ENCODE measurements around the gene MED29.

Gene MED29, protein sequence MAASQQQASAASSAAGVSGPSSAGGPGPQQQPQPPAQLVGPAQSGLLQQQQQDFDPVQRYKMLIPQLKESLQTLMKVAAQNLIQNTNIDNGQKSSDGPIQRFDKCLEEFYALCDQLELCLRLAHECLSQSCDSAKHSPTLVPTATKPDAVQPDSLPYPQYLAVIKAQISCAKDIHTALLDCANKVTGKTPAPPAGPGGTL

GRCh38 chr19:39390751-39391437, at the start of gene MED29, which contains the start of gene PAF1:
TSS of gene MED29 (plus strand) at chr19:39391378. CDS start at chr19:39391423, 45 bp downstream.
TSS of gene PAF1 (minus strand) at chr19:39391106. CDS start at chr19:39390864, 242 bp downstream.
- peak; percentile 98 for DNase-seq (ENCODE audit: low read depth)

DNA sequence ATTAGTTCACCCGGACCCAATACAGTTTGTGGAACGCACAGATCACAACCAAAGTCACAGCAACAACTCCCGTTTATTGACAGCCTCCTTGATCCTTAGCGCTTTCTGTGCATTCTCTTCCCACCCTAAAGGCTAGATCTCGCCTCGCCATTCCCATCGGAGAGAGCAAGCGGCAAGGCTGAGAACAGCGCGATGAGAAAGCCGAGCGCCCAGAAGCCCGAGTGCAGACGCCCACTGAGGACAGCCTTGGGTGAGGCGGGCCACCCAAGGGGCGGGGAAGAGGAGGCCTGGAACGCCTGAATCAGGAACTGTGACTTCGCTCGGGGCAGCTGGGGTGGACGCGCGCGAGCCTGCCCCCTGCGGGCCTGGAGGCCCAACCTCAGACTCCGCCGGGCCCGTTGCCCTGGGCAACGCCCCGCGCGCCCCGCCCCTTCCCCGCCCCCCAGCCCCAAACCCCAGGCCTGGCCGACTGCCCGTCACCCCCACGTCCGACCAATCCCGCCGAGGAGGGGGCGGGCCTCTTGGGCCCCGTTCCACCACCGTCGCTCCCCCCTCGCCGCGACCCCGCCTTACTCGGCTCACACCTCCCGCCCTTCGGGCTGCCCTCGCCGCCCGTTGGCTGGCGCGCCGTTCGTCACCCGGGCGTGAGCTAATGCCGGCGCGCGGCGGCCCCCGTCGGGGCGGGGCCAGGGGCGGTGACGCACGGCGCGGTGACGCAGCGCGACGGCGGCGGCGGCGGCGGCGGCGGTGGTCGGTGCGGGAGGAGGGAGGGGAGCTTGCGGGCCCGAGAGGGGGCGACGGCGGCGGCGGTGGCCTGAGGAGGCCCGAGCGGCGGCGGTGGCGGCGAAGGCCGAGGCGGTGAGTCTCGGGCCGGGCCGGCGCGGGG, 49.2 kb upstream of the MED29 start, which contains the start of gene SAMD4B:
Gene SAMD4B, plus strand, starts transcription at position 703 of the 886 bp plus-strand sequence. CDS start 14,473 bp downstream, outside the sequence.
- DNase-seq (ENCODE audit: low read depth) = peak; percentile 99

DNA sequence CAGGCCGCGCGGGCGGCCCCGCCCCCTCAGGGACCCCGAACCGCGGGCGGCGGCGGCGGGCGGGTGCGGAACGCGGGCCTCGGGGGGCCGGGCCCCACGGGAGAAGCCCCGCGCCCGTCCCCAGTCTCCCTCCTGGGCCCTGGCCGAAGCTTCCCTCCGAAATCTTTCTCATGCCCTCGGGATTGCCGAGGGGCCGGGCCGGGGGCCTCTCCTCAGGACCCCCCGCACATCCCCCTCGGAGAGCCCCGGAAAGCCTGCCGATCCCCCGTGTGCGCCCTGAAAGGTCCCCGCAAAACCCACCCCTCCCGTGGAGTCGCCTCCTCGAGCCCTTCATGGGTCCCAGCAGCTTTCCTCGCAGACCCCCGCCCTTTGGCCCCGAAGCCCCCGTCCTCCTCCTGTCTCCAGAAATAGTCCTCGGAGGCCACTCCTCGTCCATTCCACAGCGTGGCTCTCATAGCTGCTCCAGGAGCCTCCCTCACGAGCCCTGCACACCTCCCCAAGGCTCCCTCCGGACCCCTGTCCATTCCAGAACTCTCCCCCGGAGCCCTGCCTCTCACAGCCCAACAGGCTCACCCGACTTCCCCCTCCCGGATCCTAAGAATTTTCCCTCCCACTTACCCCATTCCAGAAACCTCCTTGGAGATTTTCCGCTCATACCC, 48.4 kb upstream of the MED29 start:
- no peak for DNase-seq (ENCODE audit: low read depth)

- no peak for DNase-seq (ENCODE audit: low read depth)
Measured at GRCh38 chr19:39345956-39346355, 45.2 kb upstream of the MED29 start.

DNA sequence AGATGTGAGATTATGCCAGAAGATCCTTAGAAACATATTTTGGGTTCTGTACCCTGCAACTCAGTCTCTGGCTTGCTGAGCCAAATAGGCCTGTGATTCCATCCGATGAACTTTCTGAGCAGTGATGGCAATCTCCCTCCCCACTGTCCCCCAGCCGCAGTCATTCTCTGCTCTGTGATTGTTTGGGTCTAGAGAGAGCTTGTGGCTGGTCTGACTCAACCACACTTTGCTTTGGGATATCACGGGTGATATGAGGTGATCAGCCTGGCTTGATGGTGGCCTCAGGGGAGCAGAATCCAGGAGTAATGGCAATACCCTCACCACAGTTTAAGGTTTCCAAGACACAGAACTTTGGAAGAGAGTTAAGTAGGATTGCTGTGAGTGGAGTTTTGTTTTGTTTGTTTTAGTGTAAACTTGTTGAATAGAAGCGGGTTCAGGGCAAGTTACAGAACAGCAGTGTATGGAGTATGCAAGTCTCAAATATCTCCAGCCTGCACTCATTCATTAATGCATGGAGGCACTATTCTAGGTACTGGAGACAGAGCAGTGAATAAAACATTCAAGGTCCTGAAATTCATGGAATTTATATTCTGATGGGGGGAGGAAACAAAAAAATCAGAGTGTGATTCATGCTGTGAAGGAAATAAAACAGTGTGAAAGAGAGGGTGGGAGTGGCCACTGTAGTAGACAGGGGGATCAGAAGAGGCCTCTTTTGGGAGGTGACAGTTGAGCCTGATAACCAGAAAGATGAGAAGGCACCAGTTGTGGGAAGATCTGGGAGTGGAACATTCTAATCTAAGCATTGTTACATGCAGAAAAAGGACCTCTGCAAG, 43.6 kb upstream of the MED29 start:
- no peak for DNase-seq (ENCODE audit: low read depth)

DNA sequence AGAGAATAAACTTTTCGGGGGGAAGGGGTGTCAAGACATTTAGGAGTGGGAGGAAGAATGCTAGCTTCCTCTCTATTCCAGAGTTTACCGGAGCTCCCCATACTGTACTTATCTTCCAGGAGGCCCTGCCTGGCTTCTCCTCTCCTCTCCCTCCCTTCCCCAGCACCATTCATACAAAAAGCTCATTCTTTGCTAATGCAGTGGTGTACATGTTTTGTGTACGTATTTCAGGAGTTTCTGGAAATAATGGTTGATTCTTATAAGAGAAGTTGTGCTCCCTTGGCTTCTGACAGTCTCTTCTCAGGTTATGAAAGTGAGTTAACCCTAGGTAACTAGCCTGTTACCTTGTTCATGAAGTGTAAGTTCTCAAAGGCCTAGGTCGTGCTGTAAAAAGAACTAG, 41.9 kb upstream of the MED29 start:
- DNase-seq (ENCODE audit: low read depth) = no peak

DNA sequence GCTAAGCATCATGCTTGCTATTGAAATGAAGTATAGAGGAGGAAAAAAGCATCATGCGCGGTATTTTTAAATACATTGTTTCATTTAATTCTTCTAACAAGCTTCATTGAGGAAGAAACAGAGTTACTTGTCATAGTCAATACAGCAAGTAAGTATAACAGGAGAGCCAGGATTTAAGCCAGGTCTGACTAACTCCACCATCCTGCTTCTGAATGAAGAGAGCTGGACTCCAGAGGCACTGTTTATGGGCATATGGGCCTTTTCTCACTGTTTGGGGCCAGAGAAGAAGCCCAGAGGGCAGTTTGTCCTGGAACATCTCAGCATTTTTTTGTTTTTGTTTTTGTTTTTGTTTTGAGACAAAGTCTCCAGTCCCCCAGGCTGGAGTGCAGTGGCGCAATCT, 41.0 kb upstream of the MED29 start:
- no peak for DNase-seq (ENCODE audit: low read depth)

GRCh38 chr19:39351537-39352064, 39.6 kb upstream of the MED29 start:
- DNase-seq (ENCODE audit: low read depth) = no peak

GRCh38 chr19:39352381-39353255, 38.6 kb upstream of the MED29 start:
- no peak for DNase-seq (ENCODE audit: low read depth)

- DNase-seq (ENCODE audit: low read depth) = no peak
Measured at GRCh38 chr19:39355253-39355652, 35.9 kb upstream of the MED29 start.

- no peak for DNase-seq (ENCODE audit: low read depth)
Measured at GRCh38 chr19:39356073-39356472, 35.1 kb upstream of the MED29 start.

DNA sequence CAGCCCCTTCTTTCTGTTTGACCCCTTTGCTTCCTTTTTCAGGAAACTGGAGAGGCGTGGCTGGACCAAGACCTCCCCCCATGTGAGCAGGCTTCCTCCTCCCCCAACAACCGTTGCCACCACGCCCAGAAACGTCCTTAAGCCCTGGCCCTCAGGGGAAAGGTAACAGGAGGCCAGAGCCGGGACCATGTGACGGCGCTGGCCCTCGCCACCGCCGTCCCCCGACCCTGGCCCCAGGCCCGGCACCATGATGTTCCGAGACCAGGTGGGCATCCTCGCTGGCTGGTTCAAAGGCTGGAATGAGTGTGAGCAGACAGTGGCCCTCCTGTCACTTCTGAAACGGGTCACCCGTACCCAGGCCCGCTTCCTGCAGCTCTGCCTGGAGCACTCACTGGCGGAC, 34.5 kb upstream of the MED29 start:
- no peak for DNase-seq (ENCODE audit: low read depth)

- no peak for DNase-seq (ENCODE audit: low read depth)
Measured at GRCh38 chr19:39359026-39359425, 32.2 kb upstream of the MED29 start.

- no peak for DNase-seq (ENCODE audit: low read depth)
Measured at GRCh38 chr19:39360599-39360998, 30.6 kb upstream of the MED29 start.

- no peak for DNase-seq (ENCODE audit: low read depth)
Measured at GRCh38 chr19:39362682-39363657, 28.2 kb upstream of the MED29 start.

DNA sequence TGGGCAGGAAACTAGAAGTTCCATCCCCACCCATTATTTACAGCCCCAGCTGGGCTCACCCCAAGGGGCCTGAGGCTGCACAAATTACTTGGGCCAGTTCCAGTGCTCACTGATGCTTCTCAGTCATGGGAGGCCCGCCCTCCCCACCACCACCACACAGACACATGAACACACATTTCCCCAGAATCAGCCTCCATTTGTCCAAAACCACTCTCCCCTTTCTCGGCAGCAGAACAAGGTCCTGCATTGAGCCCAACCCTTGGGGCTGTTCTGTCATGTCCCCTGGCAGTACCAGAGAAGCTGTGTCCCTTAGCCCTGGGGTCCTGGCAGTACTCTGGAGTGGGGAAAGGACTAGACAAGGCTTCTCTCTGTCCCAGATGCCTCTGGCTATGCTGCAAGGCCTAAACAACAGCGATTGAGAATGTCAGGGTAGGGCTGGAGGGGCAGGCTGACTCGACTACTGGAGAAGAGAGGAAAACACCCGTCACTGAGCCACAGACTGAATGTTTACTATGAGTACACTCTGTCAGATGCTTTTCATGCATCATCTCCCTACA, 27.2 kb upstream of the MED29 start:
- DNase-seq (ENCODE audit: low read depth) = no peak

- DNase-seq (ENCODE audit: low read depth) = no peak
Measured at GRCh38 chr19:39365531-39365930, 25.6 kb upstream of the MED29 start.

GRCh38 chr19:39369200-39369599, 22.0 kb upstream of the MED29 start:
- DNase-seq (ENCODE audit: low read depth) = no peak
